Measurements from ENCODE around the gene KRT7. TPM values are rescaled to one million over a fixed set of nuclear protein-coding genes. Genes with fewer than 3 reads are reported as not detected.

The KRT7 gene
- total RNA-seq, 2 donors from 2014 or later = 7.6 to 12.5 TPM

Other genes starting within 250 kb of the KRT7 start
- 10 to 100 TPM in 1 of 2 donors, 1 to 10 TPM in 1; 3.5 to 26.3 TPM for gene TAMALIN, start 226.3 kb upstream of the KRT7 start, total RNA-seq
- 10 to 100 TPM in 1 of 2 donors, 1 to 10 TPM in 1; 9.9 to 47.6 TPM for gene NR4A1, start 181.8 kb upstream of the KRT7 start, total RNA-seq
- gene ATG101, start 163.3 kb upstream of the KRT7 start, total RNA-seq = 10 to 100 TPM; 27.6 to 31.1 TPM
- not detected for gene SMIM41, start 153.5 kb upstream of the KRT7 start, total RNA-seq
- not detected for gene KRT80, start 41.2 kb upstream of the KRT7 start, total RNA-seq
- 1 to 10 TPM in 1 of 2 donors, under 1 TPM in 1; 0.56 to 2.1 TPM for gene KRT86, start 41.4 kb downstream of the KRT7 start, total RNA-seq
- gene KRT81, start 58.3 kb downstream of the KRT7 start, total RNA-seq = not detected
- gene KRT83, start 88.2 kb downstream of the KRT7 start, total RNA-seq = not detected
- gene KRT85, start 134.2 kb downstream of the KRT7 start, total RNA-seq = not detected
- not detected for gene KRT84, start 152.4 kb downstream of the KRT7 start, total RNA-seq
- gene KRT82, start 173.1 kb downstream of the KRT7 start, total RNA-seq = not detected
- not detected for gene KRT75, start 201.1 kb downstream of the KRT7 start, total RNA-seq
- not detected for gene KRT6B, start 218.9 kb downstream of the KRT7 start, total RNA-seq
- not detected for gene KRT6C, start 240.6 kb downstream of the KRT7 start, total RNA-seq